ENCODE results near the gene MSL1. TPM values are rescaled to one million over a fixed set of nuclear protein-coding genes. Genes with fewer than 3 reads are reported as not detected.
A peak's percentile ranks its signal among the peaks of the same experiment; 100 is the strongest.

MSL1 gene
- total RNA-seq, 1 experiment from 2014 or later = 96.3 TPM

DNA sequence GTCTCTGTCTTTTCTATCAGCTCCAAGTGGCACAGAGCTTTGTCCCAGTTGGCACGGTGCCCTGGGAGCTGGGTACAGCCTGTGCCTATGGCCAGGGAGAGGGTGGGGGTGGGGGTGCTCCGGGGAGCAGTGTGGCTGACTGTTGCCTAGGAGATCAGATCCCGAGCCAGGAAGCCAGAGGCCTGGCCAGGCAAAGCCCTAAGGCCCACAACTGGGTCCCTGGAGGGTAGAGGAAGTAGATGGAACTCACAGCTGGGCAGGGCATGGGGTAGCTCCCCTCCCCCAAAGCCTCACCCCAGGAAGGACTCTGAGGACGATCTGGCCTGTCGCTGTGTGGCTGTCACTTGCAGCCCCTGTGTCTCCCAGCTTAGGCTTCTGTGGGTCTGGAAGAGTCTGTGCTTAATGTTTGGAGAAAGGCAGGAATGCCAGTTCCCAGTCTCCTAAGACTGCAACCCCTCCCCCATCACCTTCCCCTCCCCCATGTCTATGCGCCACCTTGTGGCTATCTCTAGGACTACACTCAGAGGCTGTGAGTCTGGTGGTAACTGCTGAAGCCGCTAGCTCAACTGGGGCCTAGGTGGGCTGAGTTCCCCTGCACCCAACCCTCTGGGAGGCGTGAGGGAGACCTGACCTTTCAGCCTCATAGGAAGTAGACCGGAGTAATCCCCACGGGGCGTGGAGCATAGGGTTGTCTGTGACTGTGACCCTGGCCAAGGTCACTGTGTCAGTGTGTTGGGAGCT, 46.4 kb upstream of the MSL1 start:
- Histone ChIP-seq H3K27ac (ENCODE audit: low read length) (peak overlapping the region; percentile 53; the same call in 1 of the 2 replicates), H3K4me3 (ENCODE audit: low read depth in 2 of 2, low read length in 2 of 2) (no peak overlapping the region), H3K9me3 (ENCODE audit: control insufficient read depth, insufficient read depth, low read depth, low read length) (no peaks in the 10 kb centered on the region), H3K36me3 (ENCODE audit: control insufficient read depth, insufficient read depth, low read length) (no peaks in the 10 kb centered on the region), H3K4me1 (ENCODE audit: control insufficient read depth, insufficient read depth, low read length) (peaks cover 46% of the 10 kb centered on the region), H3K27me3 (ENCODE audit: control insufficient read depth, insufficient read depth, low read length) (no peaks in the 10 kb centered on the region)
- intact Hi-C loops (cut with micrococcal nuclease; ENCODE audit: unreplicated experiment) (no loop called here), in situ Hi-C loops (cut with HindIII; ENCODE audit: low pct_unique_long_range_greater_than_20kb, low sequenced_read_pairs) (no loop called here)
- ChIA-PET POLR2A (no interaction called here), CTCF (interaction anchor here (0.6 to 1.7 kb wide), 15 partner anchors 9 to 146 kb away, joined by 3 to 17 read pairs (median 4); partner anchors contain the start of gene MED24)
- DNase-seq (ENCODE audit: low read depth, low spot score) (no peak), ATAC-seq (peak; percentile 59)
- TF ChIP-seq TCF7L2 (IDR thresholded peaks at IDR 0.05; ENCODE audit: low read depth, low read length) (no peak), POLR2AphosphoS5 (IDR thresholded peaks at IDR 0.05; ENCODE audit: low read depth, low read length) (no peak; the same call in 1 of the 2 replicates), SIN3A (IDR thresholded peaks at IDR 0.05; ENCODE audit: borderline replicate concordance, insufficient read depth, low read depth, low read length) (no peak)
- TF ChIP-seq, protein P1, sequence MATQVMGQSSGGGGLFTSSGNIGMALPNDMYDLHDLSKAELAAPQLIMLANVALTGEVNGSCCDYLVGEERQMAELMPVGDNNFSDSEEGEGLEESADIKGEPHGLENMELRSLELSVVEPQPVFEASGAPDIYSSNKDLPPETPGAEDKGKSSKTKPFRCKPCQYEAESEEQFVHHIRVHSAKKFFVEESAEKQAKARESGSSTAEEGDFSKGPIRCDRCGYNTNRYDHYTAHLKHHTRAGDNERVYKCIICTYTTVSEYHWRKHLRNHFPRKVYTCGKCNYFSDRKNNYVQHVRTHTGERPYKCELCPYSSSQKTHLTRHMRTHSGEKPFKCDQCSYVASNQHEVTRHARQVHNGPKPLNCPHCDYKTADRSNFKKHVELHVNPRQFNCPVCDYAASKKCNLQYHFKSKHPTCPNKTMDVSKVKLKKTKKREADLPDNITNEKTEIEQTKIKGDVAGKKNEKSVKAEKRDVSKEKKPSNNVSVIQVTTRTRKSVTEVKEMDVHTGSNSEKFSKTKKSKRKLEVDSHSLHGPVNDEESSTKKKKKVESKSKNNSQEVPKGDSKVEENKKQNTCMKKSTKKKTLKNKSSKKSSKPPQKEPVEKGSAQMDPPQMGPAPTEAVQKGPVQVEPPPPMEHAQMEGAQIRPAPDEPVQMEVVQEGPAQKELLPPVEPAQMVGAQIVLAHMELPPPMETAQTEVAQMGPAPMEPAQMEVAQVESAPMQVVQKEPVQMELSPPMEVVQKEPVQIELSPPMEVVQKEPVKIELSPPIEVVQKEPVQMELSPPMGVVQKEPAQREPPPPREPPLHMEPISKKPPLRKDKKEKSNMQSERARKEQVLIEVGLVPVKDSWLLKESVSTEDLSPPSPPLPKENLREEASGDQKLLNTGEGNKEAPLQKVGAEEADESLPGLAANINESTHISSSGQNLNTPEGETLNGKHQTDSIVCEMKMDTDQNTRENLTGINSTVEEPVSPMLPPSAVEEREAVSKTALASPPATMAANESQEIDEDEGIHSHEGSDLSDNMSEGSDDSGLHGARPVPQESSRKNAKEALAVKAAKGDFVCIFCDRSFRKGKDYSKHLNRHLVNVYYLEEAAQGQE (IDR thresholded peaks at IDR 0.05; ENCODE audit: insufficient read depth in 1 of 2, low read depth in 2 of 2, low read length in 1 of 2) = 0 out of 4 replicates have a peak, but pooled peaks of 1 of the 2 experiments have one; percentile 20
- TF ChIP-seq, protein P2, sequence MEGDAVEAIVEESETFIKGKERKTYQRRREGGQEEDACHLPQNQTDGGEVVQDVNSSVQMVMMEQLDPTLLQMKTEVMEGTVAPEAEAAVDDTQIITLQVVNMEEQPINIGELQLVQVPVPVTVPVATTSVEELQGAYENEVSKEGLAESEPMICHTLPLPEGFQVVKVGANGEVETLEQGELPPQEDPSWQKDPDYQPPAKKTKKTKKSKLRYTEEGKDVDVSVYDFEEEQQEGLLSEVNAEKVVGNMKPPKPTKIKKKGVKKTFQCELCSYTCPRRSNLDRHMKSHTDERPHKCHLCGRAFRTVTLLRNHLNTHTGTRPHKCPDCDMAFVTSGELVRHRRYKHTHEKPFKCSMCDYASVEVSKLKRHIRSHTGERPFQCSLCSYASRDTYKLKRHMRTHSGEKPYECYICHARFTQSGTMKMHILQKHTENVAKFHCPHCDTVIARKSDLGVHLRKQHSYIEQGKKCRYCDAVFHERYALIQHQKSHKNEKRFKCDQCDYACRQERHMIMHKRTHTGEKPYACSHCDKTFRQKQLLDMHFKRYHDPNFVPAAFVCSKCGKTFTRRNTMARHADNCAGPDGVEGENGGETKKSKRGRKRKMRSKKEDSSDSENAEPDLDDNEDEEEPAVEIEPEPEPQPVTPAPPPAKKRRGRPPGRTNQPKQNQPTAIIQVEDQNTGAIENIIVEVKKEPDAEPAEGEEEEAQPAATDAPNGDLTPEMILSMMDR (IDR thresholded peaks at IDR 0.05) = peak; percentile 91
- no TSS peak for BruUV-seq (replicated peaks)

DNA sequence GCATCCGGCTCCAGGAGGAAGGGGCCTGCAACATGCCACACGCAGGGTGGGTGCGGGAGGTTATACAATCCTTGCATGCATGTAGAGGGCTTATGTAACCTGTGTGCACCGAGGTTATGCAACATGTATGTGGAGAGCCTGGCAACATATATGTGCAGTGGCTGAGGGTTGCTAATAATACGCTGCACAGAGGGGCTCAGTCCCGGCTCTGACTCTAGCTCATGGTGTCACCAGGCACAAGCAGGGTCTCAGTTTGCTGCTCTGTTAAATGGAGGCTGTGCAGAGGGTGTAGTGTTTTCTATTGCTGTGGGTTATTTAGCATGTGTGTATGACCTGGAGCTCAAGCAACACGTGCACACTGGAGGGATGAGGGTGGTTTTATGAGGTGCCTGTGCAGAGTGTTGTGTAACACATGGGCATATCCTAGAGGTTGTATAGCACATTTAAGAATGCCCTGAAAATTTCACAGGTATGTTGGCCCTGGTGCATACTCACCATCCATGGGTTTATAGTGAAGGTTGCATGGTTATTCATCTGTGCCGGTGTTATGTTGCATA, 45.8 kb upstream of the MSL1 start:
- ChIA-PET CTCF (interaction anchor here (0.6 to 1.7 kb wide), 11 partner anchors 10 to 103 kb away, joined by 3 to 17 read pairs (median 5); partner anchors contain the start of gene MED24), POLR2A (interaction anchor here (0.5 kb wide), 1 partner anchor 23 kb away, joined by 12 read pairs; no protein-coding TSS in a partner anchor)
- DNase-seq (ENCODE audit: low read depth, low spot score) (no peak), ATAC-seq (no peak)
- Histone ChIP-seq H3K36me3 (ENCODE audit: control insufficient read depth, insufficient read depth, low read length) (no peaks in the 10 kb centered on the region), H3K27me3 (ENCODE audit: control insufficient read depth, insufficient read depth, low read length) (no peaks in the 10 kb centered on the region), H3K4me3 (ENCODE audit: low read depth in 2 of 2, low read length in 2 of 2) (no peak overlapping the region), H3K4me1 (ENCODE audit: control insufficient read depth, insufficient read depth, low read length) (peaks cover 40% of the 10 kb centered on the region), H3K27ac (ENCODE audit: low read length) (peak overlapping the region; percentile 53; the same call in 1 of the 2 replicates), H3K9me3 (ENCODE audit: control insufficient read depth, insufficient read depth, low read depth, low read length) (no peaks in the 10 kb centered on the region)
- TF ChIP-seq SIN3A (IDR thresholded peaks at IDR 0.05; ENCODE audit: borderline replicate concordance, insufficient read depth, low read depth, low read length) (no peak), TCF7L2 (IDR thresholded peaks at IDR 0.05; ENCODE audit: low read depth, low read length) (no peak), POLR2AphosphoS5 (IDR thresholded peaks at IDR 0.05; ENCODE audit: low read depth, low read length) (no peak)
- TF ChIP-seq, protein P1 (IDR thresholded peaks at IDR 0.05; ENCODE audit: insufficient read depth in 1 of 2, low read depth in 2 of 2, low read length in 1 of 2) = no peak
- TF ChIP-seq, protein P2 (IDR thresholded peaks at IDR 0.05) = no peak
- BruUV-seq (replicated peaks) = no TSS peak
- in situ Hi-C loops (cut with HindIII; ENCODE audit: low pct_unique_long_range_greater_than_20kb, low sequenced_read_pairs) = no loop called here
- intact Hi-C loops (cut with micrococcal nuclease; ENCODE audit: unreplicated experiment) = no loop called here

Data from Panc1 (cell line).